H1 (cell line): ENCODE data around the gene HECTD4. TPM values are rescaled to one million over a fixed set of nuclear protein-coding genes. Genes with fewer than 3 reads are reported as not detected.

Experiments
- CTCF ChIA-PET: fragments of 300-600 bp; sonication (Branson Sonifier 250); formaldehyde crosslinking; loops from one replicate; lab custom pipeline; 2021; ENCODE audit not compliant: partially characterized antibody; lab: Charles Lee
- POLR2A ChIA-PET: fragments of 300-600 bp; sonication (Branson Sonifier 250); formaldehyde crosslinking; loops from one replicate; lab custom pipeline; 2021; ENCODE audit warnings: inconsistent platforms; ENCODE audit not compliant: partially characterized antibody; lab: Charles Lee
- DNase-seq, 2 experiments: peaks; one replicate each; pipeline versions ENCODE4 v3.0.0 to v3.0.0-alpha.2; 2010 to 2022; ENCODE audit warnings: low spot score in 2 of 2, low read depth in 1 of 2, mixed read lengths in 1 of 2
- FAIRE-seq: peaks from 2 replicates; lab custom pipeline; 2011; peaks lifted over from hg19 to GRCh38; lab: Jason Lieb, UNC
- H2AFZ ChIP-seq: 2 replicates; pipeline ENCODE4 v1.8.1; 2012; ENCODE audit warnings: low read length, inconsistent platforms
- H2AK5ac ChIP-seq: 2 replicates; pipeline ENCODE4 v1.6.1; 2013; ENCODE audit warnings: low read depth, low read length
- H2BK120ac ChIP-seq: replicated peaks from 2 replicates; pipeline ENCODE3; 2013; ENCODE audit warnings: low read depth, low read length, inconsistent platforms
- H2BK12ac ChIP-seq: 2 replicates; pipeline ENCODE4 v1.6.1; 2013; ENCODE audit warnings: low read depth, low read length
- H2BK15ac ChIP-seq: 2 replicates; pipeline ENCODE4 v1.6.1; 2013; ENCODE audit warnings: low read length
- H2BK20ac ChIP-seq: 2 replicates; pipeline ENCODE4 v1.6.1; 2013; ENCODE audit warnings: low read length
- H2BK5ac ChIP-seq: 2 replicates; pipeline ENCODE4 v1.6.1; 2013; ENCODE audit warnings: low read depth, low read length
- H3K14ac ChIP-seq: 2 replicates; pipeline ENCODE4 v1.6.1; 2013; ENCODE audit warnings: inconsistent platforms; ENCODE audit not compliant: insufficient read length
- H3K18ac ChIP-seq: 2 replicates; pipeline ENCODE4 v1.6.1; 2013; ENCODE audit warnings: low read length; ENCODE audit errors: extremely low read depth
- H3K23ac ChIP-seq: 2 replicates; pipeline ENCODE4 v1.6.1; 2013; ENCODE audit warnings: inconsistent platforms; ENCODE audit not compliant: insufficient read length
- H3K23me2 ChIP-seq: 2 replicates; pipeline ENCODE4 v1.6.1; 2013; ENCODE audit warnings: low read depth, low read length
- H3K27ac ChIP-seq: 2 replicates; pipeline ENCODE4 v1.6.1; 2011; ENCODE audit warnings: low read depth, low read length, inconsistent platforms
- H3K27me3 ChIP-seq, 4 experiments: replicated peaks in 1 of 4; 1 replicate in 1 of 4; 2 replicates in 3 of 4; pipeline versions ENCODE4 v1.6.1 to v1.8.1; 2011 to 2013; ENCODE audit warnings: low read length in 3 of 4, mild to moderate bottlenecking in 3 of 4, inconsistent platforms in 2 of 4, mixed read lengths in 2 of 4, moderate library complexity in 1 of 4; ENCODE audit not compliant: control insufficient read depth in 3 of 4, insufficient read depth in 3 of 4; ENCODE audit errors: extremely low read depth in 1 of 4
- H3K36me3 ChIP-seq, 4 experiments: 2 replicates each; pipeline versions ENCODE4 v1.6.1 to v1.8.1; 2011 to 2013; ENCODE audit warnings: mild to moderate bottlenecking in 4 of 4, low read length in 3 of 4, moderate library complexity in 2 of 4, control low read depth in 1 of 4, inconsistent platforms in 1 of 4; ENCODE audit not compliant: insufficient read depth in 4 of 4, control insufficient read depth in 2 of 4
- H3K4ac ChIP-seq: replicated peaks from 2 replicates; pipeline ENCODE3; 2013; ENCODE audit warnings: low read length, low read depth, mixed read lengths, inconsistent platforms; ENCODE audit not compliant: insufficient read length
- H3K4me1 ChIP-seq, 4 experiments: replicated peaks in 1 of 4; 1 replicate in 1 of 4; 2 replicates in 3 of 4; pipeline versions ENCODE4 v1.6.1 to v1.8.1; 2011 to 2013; ENCODE audit warnings: low read length in 3 of 4, inconsistent platforms in 2 of 4, mixed read lengths in 1 of 4; ENCODE audit not compliant: insufficient read depth in 4 of 4, control insufficient read depth in 3 of 4
- H3K4me2 ChIP-seq, 2 experiments: 2 replicates each; pipeline versions ENCODE4 v1.6.1 to v1.8.1; 2011 to 2013; ENCODE audit warnings: low read depth in 2 of 2, low read length in 2 of 2, control low read depth in 1 of 2, inconsistent platforms in 1 of 2, mild to moderate bottlenecking in 1 of 2; ENCODE audit not compliant: insufficient read depth in 1 of 2
- H3K4me3 ChIP-seq, 4 experiments: fragments of 200-600, 300-600 bp in 1 of 4; sonication (generic), shearing (Covaris generic), sonication (Bioruptor Twin) in 1 of 4; 2 replicates each; pipeline versions ENCODE4 v1.5.1 to v1.8.1; 2011 to 2016; ENCODE audit warnings: low read length in 4 of 4, low read depth in 3 of 4, control low read depth in 2 of 4, inconsistent platforms in 2 of 4, mild to moderate bottlenecking in 2 of 4, mixed read lengths in 1 of 4, moderate library complexity in 1 of 4; ENCODE audit not compliant: insufficient read depth in 2 of 4; ENCODE audit errors: extremely low read depth in 1 of 4
- H3K56ac ChIP-seq: replicated peaks from 2 replicates; pipeline ENCODE3; 2013; ENCODE audit warnings: low read depth, mild to moderate bottlenecking, mixed read lengths, low read length, inconsistent platforms; ENCODE audit not compliant: insufficient read length
- H3K79me1 ChIP-seq: 2 replicates; pipeline ENCODE4 v1.6.1; 2013; ENCODE audit warnings: low read depth, low read length, control low read depth
- H3K79me2 ChIP-seq, 2 experiments: 2 replicates each; pipeline versions ENCODE4 v1.6.1 to v1.8.1; 2012 to 2013; ENCODE audit warnings: low read length in 2 of 2, mild to moderate bottlenecking in 2 of 2, inconsistent platforms in 1 of 2; ENCODE audit not compliant: insufficient read depth in 2 of 2, control insufficient read depth in 1 of 2
- H3K9ac ChIP-seq, 4 experiments: replicated peaks in 1 of 4; 1 replicate in 1 of 4; 2 replicates in 3 of 4; pipeline versions ENCODE4 v1.6.1 to v1.8.1; 2011 to 2013; ENCODE audit warnings: low read depth in 3 of 4, low read length in 3 of 4, control low read depth in 2 of 4, mild to moderate bottlenecking in 2 of 4, moderate library complexity in 2 of 4, inconsistent platforms in 1 of 4; ENCODE audit errors: extremely low read depth in 1 of 4
- H3K9me3 ChIP-seq, 2 experiments: 2 replicates each; pipeline versions ENCODE4 v1.6.1 to v1.8.1; 2012 to 2013; ENCODE audit warnings: mild to moderate bottlenecking in 2 of 2, moderate library complexity in 2 of 2, control low read depth in 1 of 2, inconsistent platforms in 1 of 2, low read depth in 1 of 2, low read length in 1 of 2, mixed read lengths in 1 of 2; ENCODE audit not compliant: insufficient read depth in 2 of 2
- H4K20me1 ChIP-seq, 2 experiments: replicated peaks in 1 of 2; 2 replicates each; pipeline versions ENCODE3 to v1.8.1; 2011 to 2013; ENCODE audit warnings: inconsistent platforms in 2 of 2, low read length in 2 of 2, mild to moderate bottlenecking in 1 of 2; ENCODE audit not compliant: insufficient read depth in 2 of 2, control insufficient read depth in 1 of 2
- H4K5ac ChIP-seq: 2 replicates; pipeline ENCODE4 v1.6.1; 2013; ENCODE audit warnings: low read length, low read depth, mixed read lengths, inconsistent platforms; ENCODE audit not compliant: insufficient read length
- H4K8ac ChIP-seq: 2 replicates; pipeline ENCODE4 v1.8.0; 2013; ENCODE audit warnings: mild to moderate bottlenecking, moderate library complexity, low read length, inconsistent platforms; ENCODE audit not compliant: insufficient read depth; ENCODE audit errors: extremely low read depth
- H4K91ac ChIP-seq: replicated peaks from 2 replicates; pipeline ENCODE3; 2013; ENCODE audit warnings: low read length, mixed read lengths, inconsistent platforms; ENCODE audit not compliant: insufficient read length
- BCL11A ChIP-seq, 2 experiments: IDR thresholded peaks; one replicate each; pipeline ENCODE4 v1.6.1; 2011; ENCODE audit warnings: low read depth in 2 of 2, low read length in 2 of 2, mild to moderate bottlenecking in 2 of 2
- CBX5 ChIP-seq: fragments of 300-800, 300-1000 bp; sonication (generic); IDR thresholded peaks from 2 replicates; pipeline ENCODE4 v1.7.1; 2016; ENCODE audit warnings: antibody characterized with exemption, low read length, low read depth
- CBX8 ChIP-seq: fragments of 300-800, 300-1000 bp; sonication (generic); IDR thresholded peaks from 2 replicates; pipeline ENCODE4 v1.7.1; 2016; ENCODE audit warnings: low read depth, low read length, borderline replicate concordance
- GABPA ChIP-seq: IDR thresholded peaks from 2 replicates; pipeline ENCODE4 v1.6.1; 2011; ENCODE audit warnings: mild to moderate bottlenecking, low read length, moderate library complexity, borderline replicate concordance; ENCODE audit not compliant: insufficient read depth
- KDM5A ChIP-seq: fragments of 200-600 bp; IDR thresholded peaks from 2 replicates; pipeline ENCODE4 v1.7.1; 2012; ENCODE audit warnings: mild to moderate bottlenecking, low read length, inconsistent platforms, mixed read lengths
- MAX ChIP-seq: IDR thresholded peaks from 2 replicates; pipeline ENCODE4 v1.6.1; 2012; ENCODE audit warnings: inconsistent platforms
- NANOG ChIP-seq: IDR thresholded peaks from 2 replicates; pipeline ENCODE4 v1.6.1; 2011; ENCODE audit warnings: low read length, low read depth, mild to moderate bottlenecking, inconsistent platforms; ENCODE audit not compliant: insufficient read depth, poor library complexity, severe bottlenecking
- NRF1 ChIP-seq: IDR thresholded peaks from 2 replicates; pipeline ENCODE4 v1.6.1; 2011; ENCODE audit warnings: mild to moderate bottlenecking, low read depth, low read length, improper control_type of control experiment
- POLR2A ChIP-seq, 2 experiments: IDR thresholded peaks; 1 replicate in 1 of 2; 2 replicates in 1 of 2; pipeline ENCODE4 v1.6.1; 2011; ENCODE audit warnings: low read depth in 2 of 2, low read length in 2 of 2, mild to moderate bottlenecking in 2 of 2; ENCODE audit errors: control extremely low read depth in 1 of 2
- RFX5 ChIP-seq: IDR thresholded peaks from 2 replicates; pipeline ENCODE4 v1.6.1; 2011; ENCODE audit warnings: low read depth, low read length, improper control_type of control experiment, borderline replicate concordance
- SP2 ChIP-seq: IDR thresholded peaks from 2 replicates; pipeline ENCODE4 v1.6.1; 2012; ENCODE audit warnings: mild to moderate bottlenecking, low read length, inconsistent platforms
- SP4 ChIP-seq: IDR thresholded peaks from 2 replicates; pipeline ENCODE4 v1.6.1; 2012; ENCODE audit warnings: low read length, inconsistent platforms
- SUZ12 ChIP-seq: fragments of 200-600 bp; sonication (generic); IDR thresholded peaks from 2 replicates; pipeline ENCODE4 v1.6.1; 2012; ENCODE audit warnings: mild to moderate bottlenecking, inconsistent platforms, low read length, moderate library complexity, mixed read lengths
- TAF7 ChIP-seq: optimal IDR thresholded peaks from 2 replicates; pipeline ENCODE3; 2011; ENCODE audit warnings: low read depth, mild to moderate bottlenecking, inconsistent platforms, low read length, moderate library complexity, borderline replicate concordance
- TEAD4 ChIP-seq: IDR thresholded peaks from 2 replicates; pipeline ENCODE4 v1.6.1; 2012; ENCODE audit warnings: low read depth, low read length, inconsistent platforms, mixed read lengths
- WGBS, 2 experiments: shearing (Covaris generic) in 1 of 2; methylation state at CpG; one replicate each; pipeline versions ENCODE4 v1.1.6 to v1.1.7; 2013 to 2015; ENCODE audit warnings: low lambda C conversion rate in 2 of 2, mixed read lengths in 2 of 2, inconsistent platforms in 1 of 2, low coverage in 1 of 2, missing lambda C conversion rate in 1 of 2; ENCODE audit not compliant: insufficient replicate concordance in 2 of 2, insufficient coverage in 1 of 2, insufficient read length in 1 of 2; ENCODE audit errors: extremely low coverage in 1 of 2, missing lambda C conversion rate in 1 of 2; 5-methylcytosine and 5-hydroxymethylcytosine counted together
- polyA plus RNA-seq, 7 experiments: library from polyadenylated mRNA; depleted of rRNA in 3 of 7; stranded (reverse) in 5 of 7; unstranded in 2 of 7; fragments of >200 nt in 5 of 7; fragments of 200-250 nt in 2 of 7; gene quantifications; 1 replicate in 5 of 7; 2 replicates in 1 of 7; 4 replicates in 1 of 7; pipeline versions ENCODE4 v1.2.1 to v1.2.3, GENCODE V29; 2011 to 2013; ENCODE audit warnings: missing spikeins in 2 of 7, mixed read lengths in 2 of 7
- total RNA-seq: library from RNA; stranded (reverse); fragmentation: NEBNext Ultra II Directional; extraction: Animal tissue kit (Norgen Biotek cat#: 25700); gene quantifications from 2 replicates; pipeline ENCODE4 v1.2.1, GENCODE V29; 2021

HECTD4 gene
- total and polyA plus RNA-seq, 2 of the 8 experiments (the other 6 are each of a cell fraction or from before 2014, with no cell fraction given): 6.5 to 33.7 TPM

GRCh38 chr12:112230136-112230535 is 152.1 kb downstream of the HECTD4 start:
- Histone ChIP-seq H3K4me1 (no peaks in the 10 kb centered on the region), H2BK12ac (no peak overlapping the region), H3K23ac (no peak overlapping the region), H3K18ac (no peak overlapping the region), H3K79me1 (no peaks in the 10 kb centered on the region), H3K36me3 (peaks cover 10 to 46% (median 28%) of the 10 kb centered on the region in 4 experiments), H3K4ac (no peak overlapping the region), H3K4me3 (no peak overlapping the region), H3K14ac (no peak overlapping the region), H2BK20ac (no peak overlapping the region), H2BK15ac (no peak overlapping the region), H2AFZ (no peak overlapping the region), H3K79me2 (no peaks in the 10 kb centered on the region), H2BK120ac (no peak overlapping the region), H3K23me2 (no peaks in the 10 kb centered on the region), H2BK5ac (no peak overlapping the region), H3K4me2 (no peak overlapping the region), H2AK5ac (no peak overlapping the region), H4K91ac (no peak overlapping the region), H4K8ac (no peak overlapping the region), H4K5ac (no peak overlapping the region), H3K27ac (no peak overlapping the region), H3K9ac (no peak overlapping the region), H3K27me3 (no peaks in the 10 kb centered on the region), H3K56ac (no peak overlapping the region), H4K20me1 (peaks cover 0 to 3% of the 10 kb centered on the region in 2 experiments), H3K9me3 (no peaks in the 10 kb centered on the region)
- WGBS, 2 experiments: 89% methylated on average over 4 of the region's 4 CpGs; no CpG with 5 or more reads in 1 of the 2 experiments
- FAIRE-seq: no peak
- DNase-seq: no peak
- ChIA-PET POLR2A (no interaction called here), CTCF (no interaction called here)
- no peak for TF ChIP-seq SP4
- TF ChIP-seq NRF1: no peak
- TF ChIP-seq GABPA: no peak
- TF ChIP-seq TAF7: no peak
- TF ChIP-seq SP2: no peak
- TF ChIP-seq KDM5A: no peak
- TF ChIP-seq TEAD4: no peak
- no peak for TF ChIP-seq CBX8
- no peak for TF ChIP-seq RFX5
- TF ChIP-seq POLR2A (IDR thresholded peaks at IDR 0.05; ENCODE audit: control extremely low read depth in 1 of 2, low read depth in 2 of 2, low read length in 2 of 2): no peak
- TF ChIP-seq MAX: no peak
- TF ChIP-seq NANOG: no peak
- no peak for TF ChIP-seq BCL11A (IDR thresholded peaks at IDR 0.05; ENCODE audit: low read depth in 2 of 2, low read length in 2 of 2)
- no peak for TF ChIP-seq CBX5
- no peak for TF ChIP-seq SUZ12
